Measurements from ENCODE around the gene SLCO4A1.

The SLCO4A1 gene

DNA sequence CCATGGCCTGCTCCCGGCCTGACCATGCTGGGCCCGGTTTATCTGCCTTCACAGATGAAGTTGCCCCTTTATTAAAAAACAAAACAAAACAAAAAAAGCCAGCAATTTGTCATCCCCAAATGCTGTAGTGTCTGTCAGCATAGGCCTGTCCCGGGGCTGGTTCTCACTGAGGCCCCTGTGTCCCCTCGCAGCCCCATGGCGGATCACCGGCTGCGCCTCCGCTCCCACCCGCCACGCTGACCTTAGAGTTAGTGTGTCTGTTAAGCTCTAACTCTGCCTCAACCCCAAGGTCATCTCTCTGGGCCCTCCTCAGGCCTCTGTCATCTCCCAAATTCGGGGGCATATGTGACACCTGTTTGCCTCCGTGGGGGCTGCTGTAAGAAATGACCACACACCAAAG lies 11.1 kb downstream of the SLCO4A1 start:
- DNase-seq, result no peak

DNA sequence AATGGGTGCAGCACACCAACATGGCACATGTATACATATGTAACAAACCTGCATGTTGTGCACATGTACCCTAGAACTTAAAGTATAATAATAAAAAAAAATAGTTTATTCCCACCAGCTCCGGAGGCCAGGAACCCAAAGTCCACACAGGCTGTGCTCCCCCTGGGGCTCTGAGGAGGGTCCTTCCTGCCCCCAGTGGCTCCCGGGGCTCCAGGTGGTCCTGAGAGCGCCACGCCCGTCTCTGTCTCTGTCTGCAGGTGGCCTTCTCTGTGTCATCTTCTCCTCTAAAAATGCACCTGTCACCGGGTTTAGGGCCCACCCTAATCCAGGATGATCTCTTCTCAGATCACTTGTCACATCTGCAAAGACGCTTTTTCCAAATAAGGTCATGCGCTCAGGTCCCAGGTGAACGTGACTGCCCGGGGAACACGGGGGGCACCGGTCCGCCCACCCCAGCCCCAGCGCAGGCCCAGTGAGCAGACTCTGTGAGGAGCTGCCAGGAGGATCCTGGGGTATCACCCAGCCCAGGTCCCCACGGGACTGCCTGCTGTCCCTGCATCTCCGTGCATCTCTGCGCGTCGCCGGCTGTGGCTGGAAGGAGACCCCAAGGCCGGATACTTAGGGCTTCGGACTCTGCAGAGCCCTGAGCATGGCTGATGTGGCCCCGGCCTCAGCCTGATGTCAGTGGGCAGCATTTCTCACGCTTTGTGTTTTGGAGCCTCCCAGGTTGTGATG lies 11.8 kb downstream of the SLCO4A1 start:
- no peak for DNase-seq

DNA sequence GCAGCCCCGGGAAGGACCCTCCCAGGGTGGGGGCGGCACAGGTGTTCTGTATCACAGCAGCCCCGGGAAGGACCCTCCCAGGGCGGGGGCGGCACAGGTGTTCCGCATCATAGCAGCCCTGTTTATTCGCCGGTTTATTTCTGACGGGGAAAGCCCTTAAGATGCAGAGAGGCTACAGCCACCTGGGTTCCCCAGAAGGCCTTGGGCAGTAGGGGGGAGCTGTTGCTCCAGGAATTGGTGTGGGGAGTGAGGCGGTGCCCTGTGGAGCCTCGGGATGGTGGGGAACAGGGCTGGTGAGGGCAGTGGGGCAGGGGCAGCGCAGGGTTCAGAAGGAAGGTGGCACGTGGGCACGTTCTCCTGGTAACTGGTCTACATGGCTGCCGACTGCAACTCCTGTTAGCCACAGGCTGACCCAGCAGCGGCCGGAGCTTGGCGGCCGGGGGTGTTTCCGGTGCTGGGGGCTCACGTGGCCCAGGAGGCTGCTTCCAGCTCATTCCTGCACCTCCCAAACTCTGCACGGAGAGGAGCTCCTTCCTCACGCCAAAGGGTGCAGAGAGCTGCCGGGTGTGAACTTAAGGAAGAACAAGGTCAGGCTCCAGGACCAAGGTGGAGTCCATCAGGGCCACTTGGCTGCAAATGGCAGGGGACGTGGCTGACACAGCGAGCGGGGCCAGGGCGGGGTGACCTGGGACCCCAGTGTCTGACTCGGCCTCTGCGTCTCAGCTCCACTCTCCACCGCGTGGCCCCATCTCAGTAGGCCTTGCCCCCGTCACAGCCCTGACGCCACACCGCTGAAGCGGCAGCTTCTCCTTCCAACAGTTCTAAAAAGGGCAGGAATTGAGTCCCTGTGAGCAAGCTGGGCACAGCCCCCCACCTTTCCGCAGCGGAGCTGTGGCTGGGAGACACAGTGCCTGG lies 13.2 kb downstream of the SLCO4A1 start:
- DNase-seq, result no peak

DNA sequence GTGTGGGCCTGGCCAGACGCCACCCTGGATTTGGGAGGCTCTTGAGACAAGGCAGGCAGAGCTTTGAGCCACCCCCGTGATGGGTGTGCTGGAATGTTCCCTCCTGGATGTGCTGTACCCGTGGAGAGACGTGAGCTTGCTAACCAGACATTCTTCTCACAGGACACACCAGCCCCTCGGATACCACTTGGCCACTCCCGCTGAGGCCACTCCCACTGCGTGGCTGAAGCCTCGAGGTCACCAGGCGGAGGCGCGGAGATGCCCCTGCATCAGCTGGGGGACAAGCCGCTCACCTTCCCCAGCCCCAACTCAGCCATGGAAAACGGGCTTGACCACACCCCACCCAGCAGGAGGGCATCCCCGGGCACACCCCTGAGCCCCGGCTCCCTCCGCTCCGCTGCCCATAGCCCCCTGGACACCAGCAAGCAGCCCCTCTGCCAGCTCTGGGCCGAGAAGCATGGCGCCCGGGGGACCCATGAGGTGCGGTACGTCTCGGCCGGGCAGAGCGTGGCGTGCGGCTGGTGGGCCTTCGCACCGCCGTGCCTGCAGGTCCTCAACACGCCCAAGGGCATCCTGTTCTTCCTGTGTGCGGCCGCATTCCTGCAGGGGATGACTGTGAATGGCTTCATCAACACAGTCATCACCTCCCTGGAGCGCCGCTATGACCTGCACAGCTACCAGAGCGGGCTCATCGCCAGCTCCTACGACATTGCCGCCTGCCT lies 14.1 kb downstream of the SLCO4A1 start:
- no peak for DNase-seq

DNA sequence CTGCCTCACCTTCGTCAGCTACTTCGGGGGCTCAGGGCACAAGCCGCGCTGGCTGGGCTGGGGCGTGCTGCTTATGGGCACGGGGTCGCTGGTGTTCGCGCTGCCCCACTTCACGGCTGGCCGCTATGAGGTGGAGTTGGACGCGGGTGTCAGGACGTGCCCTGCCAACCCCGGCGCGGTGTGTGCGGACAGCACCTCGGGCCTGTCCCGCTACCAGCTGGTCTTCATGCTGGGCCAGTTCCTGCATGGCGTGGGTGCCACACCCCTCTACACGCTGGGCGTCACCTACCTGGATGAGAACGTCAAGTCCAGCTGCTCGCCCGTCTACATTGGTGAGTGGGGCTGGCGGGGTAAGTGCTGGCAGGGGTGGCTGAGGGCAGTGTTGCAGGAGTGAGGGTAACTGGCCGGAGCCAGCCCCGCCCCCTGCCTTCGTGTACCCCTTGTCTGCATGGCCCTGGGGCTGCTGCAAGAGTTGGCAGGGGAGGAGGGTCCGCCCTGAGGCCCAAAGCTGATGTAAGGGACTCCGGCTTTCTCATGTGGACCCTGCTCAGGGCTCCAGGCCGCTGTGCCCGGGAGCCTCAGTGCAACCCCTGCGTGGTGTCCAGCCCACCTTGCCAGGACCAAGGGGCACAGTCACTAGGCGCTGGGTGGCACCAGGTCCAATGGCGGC lies 14.8 kb downstream of the SLCO4A1 start:
- DNase-seq, result no peak

DNA sequence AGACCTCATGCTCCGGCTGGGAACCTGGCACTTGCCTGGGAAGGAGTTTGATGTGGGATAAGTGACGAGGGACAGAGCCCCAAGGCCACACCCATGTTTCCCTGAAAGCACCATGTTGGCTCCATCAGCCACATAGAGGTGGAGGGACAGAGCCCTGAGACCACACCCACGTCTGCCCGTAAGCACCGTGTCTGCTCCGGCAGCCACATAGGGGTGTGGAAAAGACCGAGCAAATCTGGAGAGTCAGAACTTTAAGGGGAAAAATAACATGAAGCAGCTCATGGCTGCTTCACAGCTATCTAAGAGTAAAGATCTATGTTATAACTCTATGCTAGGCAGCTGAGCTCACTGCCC lies 15.3 kb downstream of the SLCO4A1 start:
- DNase-seq, result no peak

DNA sequence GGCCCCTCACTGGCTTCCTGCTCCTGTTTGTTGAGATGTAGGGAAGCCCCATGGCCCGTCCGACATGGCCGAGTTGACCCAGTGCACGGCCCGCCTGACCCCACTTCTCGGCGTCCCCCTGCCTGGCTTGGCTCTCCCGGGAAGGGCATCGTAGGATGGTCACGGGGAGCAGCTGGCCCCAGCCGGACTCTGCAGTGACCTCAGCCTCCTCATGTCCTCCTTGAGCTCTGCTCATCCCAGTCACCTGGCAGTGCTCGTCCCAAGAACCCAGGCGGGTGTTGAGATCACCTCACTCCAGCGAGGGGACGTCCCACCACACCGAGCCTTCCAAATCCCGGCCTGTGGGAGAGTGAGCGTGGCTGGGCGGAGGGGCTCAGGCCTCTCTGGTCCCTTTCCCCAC lies 15.7 kb downstream of the SLCO4A1 start:
- DNase-seq, result no peak

DNA sequence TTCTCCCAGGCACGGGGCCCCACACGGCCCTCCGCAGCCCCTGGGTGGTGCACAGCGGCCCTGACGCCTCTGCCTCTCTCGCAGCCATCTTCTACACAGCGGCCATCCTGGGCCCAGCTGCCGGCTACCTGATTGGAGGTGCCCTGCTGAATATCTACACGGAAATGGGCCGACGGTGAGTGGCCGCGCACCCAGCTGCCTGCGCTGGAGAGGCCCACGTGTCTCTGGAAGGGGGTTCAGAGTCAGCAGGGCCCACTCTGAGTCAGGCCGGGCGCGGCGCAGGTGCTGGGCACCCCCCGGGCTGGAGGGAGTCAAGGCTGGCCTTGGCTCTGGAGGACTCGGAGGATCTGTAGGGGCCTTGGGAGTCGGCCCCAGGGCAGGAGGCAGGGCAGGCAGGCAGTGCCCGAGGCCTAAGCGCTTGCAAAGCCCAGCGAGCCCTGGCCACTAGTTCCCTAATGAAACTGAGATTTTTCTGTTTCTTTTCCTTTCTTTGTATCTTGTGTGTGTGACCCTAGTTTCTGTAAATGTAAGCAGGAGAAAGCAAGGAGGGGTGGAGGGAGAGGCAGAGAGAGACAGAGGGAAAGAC lies 16.4 kb downstream of the SLCO4A1 start:
- DNase-seq, result no peak

DNA sequence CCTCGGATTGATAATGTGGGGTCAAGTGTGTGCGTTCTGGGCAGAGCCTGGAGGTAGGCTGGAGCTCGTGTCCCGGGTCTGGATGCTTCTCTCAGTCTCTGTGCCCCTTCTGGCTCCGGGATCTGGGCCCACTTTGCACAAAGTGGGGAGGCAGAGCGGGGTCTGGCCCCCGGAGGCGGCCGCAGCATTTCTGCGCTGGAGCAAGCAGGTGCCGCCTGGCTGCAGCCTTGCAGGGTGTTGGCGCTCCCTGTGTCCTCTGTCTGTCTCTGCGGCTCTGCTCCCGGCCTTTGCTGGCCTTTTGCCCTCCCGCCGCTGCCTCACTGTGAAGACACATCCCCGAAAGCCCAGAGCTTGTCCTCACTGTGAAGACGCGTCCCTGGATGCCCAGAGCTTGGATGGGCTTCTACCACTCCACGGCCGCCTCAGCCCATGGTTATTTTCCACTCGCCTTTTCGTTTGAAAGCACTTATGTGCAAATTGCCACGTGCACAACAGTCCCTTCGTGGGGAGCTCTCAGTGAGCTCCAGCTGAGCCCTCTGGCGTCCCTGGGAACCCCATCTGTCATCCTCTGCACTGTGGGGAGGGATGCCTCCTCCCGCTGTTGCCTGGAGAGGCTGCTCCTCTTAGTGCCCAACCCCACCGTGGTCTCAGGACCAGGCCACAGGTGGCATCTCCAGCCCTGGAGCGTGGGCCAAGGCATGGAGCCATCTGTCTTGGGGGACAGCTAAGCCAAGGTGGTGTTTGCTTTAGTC lies 17.4 kb downstream of the SLCO4A1 start:
- no peak for DNase-seq

DNA sequence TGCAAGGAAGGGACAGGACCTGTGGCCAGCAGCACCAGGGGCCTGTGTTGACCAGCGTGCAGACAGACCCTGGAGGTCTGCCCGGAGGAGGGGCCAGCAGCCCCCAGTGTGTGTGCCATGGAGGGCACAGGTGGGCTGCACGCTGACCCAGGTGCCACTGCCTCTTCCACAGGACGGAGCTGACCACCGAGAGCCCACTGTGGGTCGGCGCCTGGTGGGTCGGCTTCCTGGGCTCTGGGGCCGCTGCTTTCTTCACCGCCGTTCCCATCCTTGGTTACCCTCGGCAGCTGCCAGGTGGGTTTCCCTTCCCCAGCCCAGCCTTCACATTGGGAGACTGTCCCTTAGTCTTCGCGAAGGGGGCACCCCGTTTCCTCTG lies 17.9 kb downstream of the SLCO4A1 start:
- no peak for DNase-seq

DNA sequence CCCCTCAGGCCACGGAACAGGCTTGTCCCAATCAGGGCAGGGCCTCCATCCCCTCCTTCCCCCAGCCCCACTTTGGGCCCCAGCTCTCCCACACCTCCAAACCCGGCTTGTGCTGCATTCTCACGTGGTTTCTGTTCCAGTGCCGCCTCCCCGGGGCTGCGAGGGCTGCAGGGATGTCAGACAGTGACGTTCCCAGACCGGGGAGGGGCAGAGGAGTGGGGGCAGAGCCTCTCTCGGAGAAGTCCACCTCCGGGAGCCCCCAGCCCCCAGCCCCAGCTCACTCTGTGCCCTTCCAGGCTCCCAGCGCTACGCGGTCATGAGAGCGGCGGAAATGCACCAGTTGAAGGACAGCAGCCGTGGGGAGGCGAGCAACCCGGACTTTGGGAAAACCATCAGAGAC lies 18.5 kb downstream of the SLCO4A1 start:
- DNase-seq, result no peak

DNA sequence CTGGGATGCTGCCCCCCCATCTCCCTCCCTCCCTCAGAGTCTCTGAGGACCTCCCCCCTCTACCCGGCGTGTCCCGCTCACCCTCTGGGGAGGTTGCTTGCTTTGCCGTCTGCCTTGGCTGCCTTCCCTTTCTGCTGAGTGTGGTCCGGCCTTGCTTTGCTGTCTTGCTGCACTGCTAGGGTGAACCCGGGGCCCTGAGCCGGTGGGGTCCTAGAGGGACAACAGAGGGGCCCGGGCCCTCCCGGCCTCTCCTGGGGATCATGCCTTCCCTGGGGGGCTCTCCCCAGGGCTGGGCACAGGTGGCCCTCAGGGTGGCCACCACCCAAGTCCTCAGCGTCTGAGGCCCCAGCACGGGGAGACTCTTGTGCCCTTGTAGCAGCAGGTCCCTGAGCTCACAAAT lies 19.3 kb downstream of the SLCO4A1 start:
- DNase-seq, result no peak

DNA sequence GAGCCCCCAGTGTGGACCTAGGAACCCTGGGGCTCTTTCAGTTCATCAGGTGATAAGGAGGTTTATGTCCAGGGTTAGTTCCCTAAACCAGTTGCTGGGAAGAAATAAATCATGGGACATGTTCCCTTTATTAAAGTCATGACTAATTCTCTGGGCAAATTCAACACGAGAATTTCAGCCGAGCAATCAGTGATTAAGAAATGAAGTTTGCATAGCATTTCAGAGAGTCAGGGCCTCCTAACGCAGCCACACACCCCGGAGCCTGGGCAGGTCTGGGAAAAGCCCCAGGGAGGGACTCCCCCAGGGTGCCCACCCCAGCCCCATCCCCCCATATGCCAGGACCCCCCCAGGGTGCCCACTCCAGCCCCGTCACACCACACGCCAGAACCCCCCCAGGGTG lies 20.1 kb downstream of the SLCO4A1 start:
- no peak for DNase-seq

DNA sequence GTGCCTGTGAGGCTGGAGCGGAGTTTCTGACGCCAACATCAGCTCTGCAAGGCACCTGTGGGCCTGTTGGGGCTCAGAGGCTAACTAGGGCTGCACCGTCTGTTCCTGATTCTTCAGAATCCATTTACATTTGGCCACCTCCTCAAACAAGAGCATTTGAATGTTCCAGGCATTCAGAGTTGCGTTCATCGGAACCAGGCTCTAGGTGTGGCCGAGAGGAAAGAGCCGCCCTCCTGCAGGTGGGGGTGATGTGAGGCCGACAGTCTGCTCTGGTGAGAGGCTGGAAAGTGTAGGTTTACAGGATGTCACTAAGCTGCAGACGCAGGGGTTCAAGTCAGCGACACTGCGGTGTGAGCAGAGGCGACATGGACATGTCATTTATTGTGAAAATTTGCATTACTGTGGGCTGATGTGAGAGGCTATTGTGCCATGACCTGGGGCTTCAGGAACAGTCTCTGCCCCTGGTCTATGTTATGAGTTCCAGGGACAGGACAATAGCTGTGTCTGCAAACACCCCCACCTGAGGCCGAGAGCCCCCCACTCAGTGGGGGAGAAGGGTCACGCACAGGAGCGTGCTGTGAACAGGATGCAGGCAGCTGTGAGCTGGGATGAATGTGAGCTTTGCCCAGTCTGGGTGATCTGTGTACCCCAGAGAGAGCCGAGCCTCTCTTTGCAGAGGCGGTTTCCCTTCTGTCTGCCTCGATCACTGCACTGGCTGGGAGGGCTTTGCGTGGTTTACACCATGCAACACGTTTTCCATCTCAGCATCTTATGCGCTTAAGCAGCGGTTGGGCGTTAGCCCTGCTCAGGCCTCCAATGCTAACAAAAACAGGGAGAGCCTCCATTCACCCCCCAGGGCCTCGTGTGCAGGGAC lies 21.1 kb downstream of the SLCO4A1 start:
- no peak for DNase-seq

DNA sequence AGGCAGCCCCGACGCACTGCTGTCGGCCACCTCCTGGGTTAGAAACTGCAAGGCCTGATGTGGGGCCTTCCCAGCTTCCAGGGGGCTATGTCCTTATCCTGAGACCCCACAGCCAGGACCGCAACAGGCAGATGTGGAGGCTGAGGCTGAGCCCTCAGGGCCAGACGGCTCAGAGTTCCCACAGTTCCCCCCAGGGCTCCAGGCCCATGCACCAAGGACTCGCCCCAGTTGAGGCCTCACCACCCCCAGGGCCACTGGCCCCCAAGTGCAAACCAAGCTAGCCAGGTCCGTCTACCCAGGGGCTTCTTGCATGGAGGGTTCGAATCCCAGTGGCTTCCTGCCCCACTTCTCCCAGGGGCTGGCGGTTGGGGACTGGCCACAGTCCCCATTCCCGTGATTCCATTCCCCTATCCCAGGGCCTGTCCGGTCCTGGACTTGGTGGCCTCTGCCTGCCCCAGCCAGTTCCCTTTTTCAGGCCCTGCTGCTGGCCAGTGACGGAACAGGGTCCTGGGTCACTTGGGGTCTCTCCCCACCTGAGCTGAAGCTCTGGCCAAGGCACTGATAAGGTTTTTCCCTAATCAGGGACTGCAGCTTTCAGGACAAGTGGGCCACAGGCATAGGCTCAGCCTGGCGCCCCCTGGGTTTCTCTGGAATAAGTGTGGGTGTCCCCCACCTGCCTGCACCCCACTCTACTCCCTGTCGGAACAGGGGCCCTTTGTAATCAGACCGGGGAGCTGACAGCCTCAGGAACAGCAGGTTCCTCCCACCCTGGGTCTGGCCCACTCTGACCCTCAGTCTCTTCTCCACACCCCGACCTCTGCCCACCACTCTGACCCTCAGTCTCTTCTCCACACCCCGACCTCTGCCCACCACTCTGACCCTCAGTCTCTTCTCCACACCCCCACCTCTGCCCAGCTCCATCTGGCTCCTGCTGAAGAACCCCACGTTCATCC lies 22.0 kb downstream of the SLCO4A1 start:
- no peak for DNase-seq

DNA sequence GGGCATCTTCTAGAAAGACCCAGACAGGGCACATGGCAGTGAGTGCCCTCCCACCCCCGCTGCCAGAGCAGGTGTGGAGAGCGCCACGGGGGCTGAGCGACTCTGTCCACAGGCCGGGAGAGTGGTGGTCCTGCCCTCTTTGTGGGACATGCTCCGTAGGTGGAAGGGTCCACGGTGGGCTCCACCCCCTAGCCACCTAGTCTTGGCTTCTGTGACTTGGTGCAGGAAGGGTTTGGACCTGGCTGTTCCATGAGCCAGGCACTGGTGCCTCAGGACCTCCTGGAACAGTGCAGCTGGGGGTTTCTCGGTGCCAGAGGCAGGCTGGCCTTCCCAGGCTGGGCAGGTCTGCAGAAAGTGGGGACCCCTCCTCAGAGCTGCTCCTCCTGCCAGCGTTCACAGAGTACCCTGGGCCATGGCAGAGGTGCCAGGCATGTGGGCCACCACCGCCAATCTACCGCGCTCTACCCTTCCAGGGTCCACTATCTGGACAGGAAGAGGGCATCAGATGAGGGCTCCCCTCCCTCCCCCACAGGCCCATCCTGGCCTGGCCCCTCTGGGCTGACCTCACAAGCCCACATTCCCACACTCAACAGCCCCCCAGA lies 23.0 kb downstream of the SLCO4A1 start:
- no peak for DNase-seq

DNA sequence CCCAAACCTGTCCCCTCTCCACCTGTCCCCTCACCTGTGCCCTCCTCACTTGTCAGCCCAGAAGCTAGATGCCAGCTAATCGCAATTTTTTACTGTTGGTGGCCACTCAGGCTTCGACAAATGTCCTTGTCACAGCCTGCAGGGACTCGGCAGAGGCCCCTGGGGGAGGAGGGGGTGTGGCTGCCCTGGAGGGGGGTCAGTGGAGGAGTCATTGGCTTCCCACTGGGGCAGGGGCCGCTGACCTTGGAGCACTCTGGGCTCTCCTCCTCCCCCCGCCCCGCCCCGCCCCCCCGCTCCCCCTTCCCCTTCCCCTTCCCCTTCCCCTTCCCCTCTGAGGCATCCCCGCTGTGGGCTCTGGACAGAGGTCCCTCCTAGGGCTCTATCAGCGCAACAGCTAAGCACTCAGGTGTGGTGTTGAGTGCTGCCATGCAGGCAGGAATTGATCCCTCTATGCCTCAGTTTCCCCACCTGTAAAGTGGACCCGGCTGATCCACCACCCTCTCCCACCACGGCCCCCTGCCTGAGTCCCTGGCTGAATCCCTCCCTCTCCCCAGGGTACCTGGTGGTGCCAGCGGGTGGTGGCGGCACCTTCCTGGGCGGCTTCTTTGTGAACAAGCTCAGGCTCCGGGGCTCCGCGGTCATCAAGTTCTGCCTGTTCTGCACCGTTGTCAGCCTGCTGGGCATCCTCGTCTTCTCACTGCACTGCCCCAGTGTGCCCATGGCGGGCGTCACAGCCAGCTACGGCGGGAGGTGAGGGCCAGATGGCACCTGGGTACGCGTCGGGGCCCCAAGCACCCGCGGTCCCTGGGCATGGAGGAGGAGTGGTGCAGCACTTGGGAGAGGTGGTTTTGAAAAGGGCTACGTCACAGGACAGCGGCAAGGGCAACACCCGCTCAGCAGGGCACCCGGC lies 23.8 kb downstream of the SLCO4A1 start:
- no peak for DNase-seq
